ENCODE results near the gene PTCHD1.

PTCHD1 gene

GRCh38 chrX:23381099-23382087 lies 46.7 kb downstream of the PTCHD1 start:
- Mint-ChIP-seq H3K27me3 (peaks cover 8% of the 10 kb centered on the region), H3K27ac (no peak overlapping the region), H3K9me3 (no peaks in the 10 kb centered on the region), H3K4me3 (peak overlapping the region; percentile 66), H3K4me1 (peaks cover 8% of the 10 kb centered on the region)
- ATAC-seq (peak; percentile 45), DNase-seq (no peak)

GRCh38 chrX:23382572-23382971 lies 47.9 kb downstream of the PTCHD1 start:
- ATAC-seq: no peak
- no peak overlapping the region for H3K4me3 Mint-ChIP-seq
- H3K27ac Mint-ChIP-seq: no peak overlapping the region
- H3K4me1 Mint-ChIP-seq: peaks cover 8% of the 10 kb centered on the region
- H3K27me3 Mint-ChIP-seq: peaks cover 8% of the 10 kb centered on the region
- no peaks in the 10 kb centered on the region for H3K9me3 Mint-ChIP-seq
- DNase-seq: no peak

GRCh38 chrX:23383411-23383810 lies 48.8 kb downstream of the PTCHD1 start:
- DNase-seq (no peak), ATAC-seq (peak; percentile 43)
- Mint-ChIP-seq H3K4me1 (peaks cover 8% of the 10 kb centered on the region), H3K27ac (no peak overlapping the region), H3K9me3 (no peaks in the 10 kb centered on the region), H3K27me3 (peaks cover 8% of the 10 kb centered on the region), H3K4me3 (no peak overlapping the region)

DNA sequence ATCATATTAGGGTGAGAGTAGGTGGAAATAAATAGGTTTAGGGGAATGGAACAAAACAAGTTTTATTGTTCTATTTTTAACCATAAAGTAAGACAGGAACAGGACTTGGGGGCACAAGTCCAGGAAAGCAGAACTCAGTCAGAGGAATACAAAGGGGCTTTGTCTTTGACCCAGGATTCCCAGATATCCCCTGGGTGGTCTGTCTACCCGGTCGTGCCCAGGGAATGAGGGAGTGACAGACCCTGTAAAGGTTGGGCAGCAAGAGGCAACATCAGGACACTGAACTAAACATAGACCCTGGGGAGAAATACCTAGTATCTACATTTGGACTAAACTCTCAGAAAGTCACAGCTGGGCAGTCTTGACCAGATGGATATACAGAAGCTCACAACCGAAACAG lies 50.6 kb downstream of the PTCHD1 start:
- no peaks in the 10 kb centered on the region for H3K9me3 Mint-ChIP-seq
- H3K27me3 Mint-ChIP-seq: peaks cover 8% of the 10 kb centered on the region
- DNase-seq (no peak), ATAC-seq (no peak)
- no peak overlapping the region for H3K27ac Mint-ChIP-seq
- H3K4me3 Mint-ChIP-seq: no peak overlapping the region
- H3K4me1 Mint-ChIP-seq: peaks cover 8% of the 10 kb centered on the region

- no peak for ATAC-seq
These were observed 51.6 kb downstream of the PTCHD1 start for GRCh38 chrX:23386260-23386659.

GRCh38 chrX:23386726-23387125 lies 52.1 kb downstream of the PTCHD1 start:
- Mint-ChIP-seq H3K4me1 (peaks cover 4% of the 10 kb centered on the region), H3K27ac (no peak overlapping the region), H3K4me3 (no peak overlapping the region), H3K9me3 (no peaks in the 10 kb centered on the region), H3K27me3 (peaks cover 4% of the 10 kb centered on the region)
- no peak for DNase-seq
- ATAC-seq: no peak

More at GRCh38 chrX:23386260-23386659, 51.6 kb downstream of the PTCHD1 start:
- H3K9me3 Mint-ChIP-seq: no peaks in the 10 kb centered on the region
- H3K4me3 Mint-ChIP-seq: no peak overlapping the region
- no peak for DNase-seq
- H3K27ac Mint-ChIP-seq: no peak overlapping the region
- H3K4me1 Mint-ChIP-seq: peaks cover 8% of the 10 kb centered on the region
- H3K27me3 Mint-ChIP-seq: peaks cover 8% of the 10 kb centered on the region

- H3K27ac Mint-ChIP-seq: no peak overlapping the region
- no peaks in the 10 kb centered on the region for H3K9me3 Mint-ChIP-seq
- no peaks in the 10 kb centered on the region for H3K27me3 Mint-ChIP-seq
- no peak for ATAC-seq
- DNase-seq: no peak
- no peaks in the 10 kb centered on the region for H3K4me1 Mint-ChIP-seq
- no peak overlapping the region for H3K4me3 Mint-ChIP-seq
These were observed 53.0 kb downstream of the PTCHD1 start for GRCh38 chrX:23387550-23388184.

GRCh38 chrX:23389196-23389792 lies 54.6 kb downstream of the PTCHD1 start:
- DNase-seq: no peak
- Mint-ChIP-seq H3K4me3 (no peak overlapping the region), H3K4me1 (no peaks in the 10 kb centered on the region), H3K9me3 (no peaks in the 10 kb centered on the region), H3K27me3 (no peaks in the 10 kb centered on the region), H3K27ac (no peak overlapping the region)
- ATAC-seq: no peak

- Mint-ChIP-seq H3K27me3 (no peaks in the 10 kb centered on the region), H3K27ac (no peak overlapping the region), H3K4me1 (no peaks in the 10 kb centered on the region), H3K4me3 (no peak overlapping the region), H3K9me3 (no peaks in the 10 kb centered on the region)
- no peak for ATAC-seq
- no peak for DNase-seq
These were observed 56.3 kb downstream of the PTCHD1 start for GRCh38 chrX:23390979-23391378.

- Mint-ChIP-seq H3K27ac (no peak overlapping the region), H3K27me3 (no peaks in the 10 kb centered on the region), H3K4me1 (no peaks in the 10 kb centered on the region), H3K4me3 (no peak overlapping the region), H3K9me3 (no peaks in the 10 kb centered on the region)
- DNase-seq (no peak), ATAC-seq (no peak)
These were observed 57.5 kb downstream of the PTCHD1 start for GRCh38 chrX:23392195-23392594.

DNA sequence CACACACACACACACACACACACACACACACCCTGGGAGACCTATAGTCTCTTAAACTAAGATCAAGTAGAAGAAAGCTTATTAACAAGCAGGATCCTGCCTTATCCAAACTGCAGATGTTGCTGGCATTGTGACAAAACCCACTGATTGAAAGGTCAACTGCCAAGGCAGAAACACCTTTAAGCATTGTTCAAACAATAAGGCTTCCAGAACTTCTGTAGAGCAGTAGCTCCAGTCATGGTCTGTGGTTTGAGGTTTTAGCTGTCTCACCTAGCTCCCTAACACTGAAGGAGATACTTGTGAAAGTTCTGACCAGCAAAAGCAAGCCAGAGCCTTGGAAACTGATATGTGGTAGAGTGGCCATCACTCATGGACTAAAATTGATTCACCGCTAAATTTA lies 59.8 kb downstream of the PTCHD1 start:
- Mint-ChIP-seq H3K27me3 (no peaks in the 10 kb centered on the region), H3K4me3 (no peak overlapping the region), H3K9me3 (no peaks in the 10 kb centered on the region), H3K4me1 (no peaks in the 10 kb centered on the region), H3K27ac (no peak overlapping the region)
- DNase-seq (no peak), ATAC-seq (no peak)

DNA sequence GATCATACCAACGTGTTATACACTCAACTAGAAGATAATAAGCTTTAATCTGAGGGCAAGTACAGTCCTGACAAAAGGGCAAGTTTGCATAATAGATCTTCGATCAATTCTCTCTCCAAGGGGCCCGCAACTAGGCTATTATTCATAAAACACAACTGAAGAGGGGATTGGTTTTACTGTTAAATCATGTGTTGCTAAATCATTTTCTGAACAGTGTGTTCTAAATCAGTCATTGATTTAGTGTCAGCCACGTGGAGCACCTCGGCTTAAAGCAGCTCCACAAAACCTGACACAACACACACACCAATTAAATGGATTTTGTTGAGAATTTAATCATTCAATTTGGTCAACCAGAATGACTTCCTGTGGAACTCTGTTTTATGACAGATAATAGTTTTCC lies 61.6 kb downstream of the PTCHD1 start:
- Mint-ChIP-seq H3K27ac (no peak overlapping the region), H3K9me3 (no peaks in the 10 kb centered on the region), H3K27me3 (no peaks in the 10 kb centered on the region), H3K4me1 (no peaks in the 10 kb centered on the region), H3K4me3 (no peak overlapping the region)
- no peak for ATAC-seq
- no peak for DNase-seq

DNA sequence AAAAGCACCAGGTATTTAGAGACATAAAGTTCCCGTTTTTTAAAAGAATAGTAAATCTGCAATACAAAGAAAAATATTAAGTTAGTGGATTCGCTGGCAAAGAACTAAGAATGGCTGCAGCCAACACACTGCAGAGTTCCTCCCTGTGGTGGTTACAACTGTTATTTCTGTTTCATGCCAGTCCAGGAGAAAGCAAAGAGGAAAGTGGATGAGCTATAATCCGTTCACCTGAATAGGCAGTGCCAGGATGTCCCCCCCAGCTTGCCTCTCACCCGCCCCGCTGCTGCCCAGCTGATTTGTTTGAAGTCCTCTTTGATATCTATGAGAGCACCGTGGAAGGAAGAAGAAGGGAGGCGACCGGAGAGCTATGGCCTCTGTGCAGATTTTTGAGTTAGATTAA lies 63.9 kb downstream of the PTCHD1 start:
- H3K4me3 Mint-ChIP-seq: no peak overlapping the region
- ATAC-seq (no peak), DNase-seq (no peak)
- H3K4me1 Mint-ChIP-seq: no peaks in the 10 kb centered on the region
- H3K27me3 Mint-ChIP-seq: no peaks in the 10 kb centered on the region
- H3K27ac Mint-ChIP-seq: no peak overlapping the region
- no peaks in the 10 kb centered on the region for H3K9me3 Mint-ChIP-seq

DNA sequence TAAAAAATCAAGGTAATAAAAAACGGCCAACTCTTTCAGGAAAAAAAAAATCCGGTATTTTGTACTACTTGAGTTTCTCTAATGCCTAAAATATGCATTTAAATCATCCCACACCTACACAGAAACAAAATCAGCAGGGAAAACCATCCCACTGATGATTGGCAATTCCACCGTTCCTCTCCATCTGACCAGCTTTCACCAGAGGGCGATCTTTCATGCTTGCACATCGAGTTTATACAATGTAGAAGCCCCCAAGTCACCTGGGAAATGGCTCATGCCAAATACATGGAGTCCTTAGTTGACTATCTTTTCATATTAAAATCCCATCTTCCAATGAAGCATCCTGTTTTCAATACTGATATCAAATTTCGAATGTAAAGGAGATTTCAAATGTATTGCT lies 69.2 kb downstream of the PTCHD1 start:
- no peak overlapping the region for H3K27ac Mint-ChIP-seq
- DNase-seq (no peak), ATAC-seq (no peak)
- H3K4me3 Mint-ChIP-seq: no peak overlapping the region
- no peaks in the 10 kb centered on the region for H3K9me3 Mint-ChIP-seq
- H3K4me1 Mint-ChIP-seq: no peaks in the 10 kb centered on the region
- H3K27me3 Mint-ChIP-seq: no peaks in the 10 kb centered on the region

- no peak for ATAC-seq
- DNase-seq: no peak
- H3K27me3 Mint-ChIP-seq: no peaks in the 10 kb centered on the region
- no peak overlapping the region for H3K4me3 Mint-ChIP-seq
- no peak overlapping the region for H3K27ac Mint-ChIP-seq
- peaks cover 3 to 19% of the 10 kb centered on the region in 2 donors for H3K9me3 Mint-ChIP-seq
- no peaks in the 10 kb centered on the region for H3K4me1 Mint-ChIP-seq
These were observed 88.3 kb downstream of the PTCHD1 start for GRCh38 chrX:23422912-23423311.

DNA sequence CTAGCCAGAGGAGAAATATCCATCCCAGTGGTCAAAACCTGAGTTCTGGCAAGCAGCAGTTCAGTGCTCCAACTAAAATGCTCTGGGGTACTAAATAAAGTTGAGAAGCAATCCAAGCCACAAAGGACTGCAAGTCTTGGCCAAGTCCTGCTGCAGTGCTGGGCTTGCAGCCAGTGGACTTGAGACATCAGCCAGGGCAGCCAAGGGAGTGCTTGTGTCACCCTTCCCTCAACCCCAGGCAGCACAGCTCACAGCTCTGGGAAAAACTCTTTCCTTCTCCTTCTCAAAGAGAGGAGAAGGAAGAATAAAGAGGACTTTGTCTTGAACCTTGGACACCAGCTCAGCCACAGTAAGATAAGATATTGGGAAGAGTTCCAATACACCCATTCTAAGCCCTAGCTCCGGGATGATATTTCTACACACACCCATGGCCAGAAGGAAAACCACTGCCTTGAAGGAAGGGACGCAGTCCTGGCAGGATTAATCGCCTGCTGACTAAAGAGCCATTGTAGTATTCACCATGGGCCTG lies 99.8 kb downstream of the PTCHD1 start:
- H3K9me3 Mint-ChIP-seq: peaks cover 6% of the 10 kb centered on the region in 2 donors
- H3K4me1 Mint-ChIP-seq: no peaks in the 10 kb centered on the region
- DNase-seq (no peak), ATAC-seq (no peak)
- H3K27ac Mint-ChIP-seq: no peak overlapping the region
- no peaks in the 10 kb centered on the region for H3K27me3 Mint-ChIP-seq
- no peak overlapping the region for H3K4me3 Mint-ChIP-seq
